Lower lobe of right lung (tissue), 2 donors: ENCODE results near the gene HS3ST2. TPM values are rescaled to one million over a fixed set of nuclear protein-coding genes. Genes with fewer than 3 reads are reported as not detected.

ENCODE experiments used
- ATAC-seq, 2 donors: fragments of 200-7000 bp; cut with Tn5 transposase; one replicate each; pipeline ENCODE4 v1.9.1; 2020 to 2022; ENCODE audit warnings: mild to moderate bottlenecking in 2 of 2, moderate library complexity in 2 of 2
- DNase-seq: peaks from one replicate; pipeline ENCODE4 v3.0.0-alpha.2; 2020
- H3K27ac ChIP-seq: fragments of 200-600 bp; one replicate; pipeline ENCODE4 v1.8.0; 2022
- H3K27me3 ChIP-seq: fragments of 200-600 bp; one replicate; pipeline ENCODE4 v1.8.0; 2022; ENCODE audit warnings: low read depth
- H3K36me3 ChIP-seq: fragments of 200-600 bp; one replicate; pipeline ENCODE4 v1.8.0; 2022; ENCODE audit warnings: mild to moderate bottlenecking
- H3K4me1 ChIP-seq: fragments of 200-600 bp; one replicate; pipeline ENCODE4 v1.8.0; 2022
- H3K4me3 ChIP-seq: fragments of 200-600 bp; one replicate; pipeline ENCODE4 v1.8.0; 2022; ENCODE audit warnings: mild to moderate bottlenecking
- H3K9me3 ChIP-seq: fragments of 200-600 bp; one replicate; pipeline ENCODE4 v1.8.0; 2022
- CTCF ChIP-seq: fragments of 200-600 bp; IDR thresholded peaks from one replicate; pipeline ENCODE4 v1.8.0; 2022; ENCODE audit warnings: antibody characterized with exemption, mild to moderate bottlenecking
- intact Hi-C: fragments of 100-400 bp; cut with DNase I; formaldehyde crosslinking; loops from one replicate; pipeline ENCODE4 v1.11.0; 2022
- total RNA-seq: library from RNA; stranded (reverse); fragmentation: NEBNext Ultra II Directional; extraction: Animal tissue kit (Norgen Biotek cat#: 25700); gene quantifications from one replicate; pipeline ENCODE4 v1.2.1, GENCODE V29; 2021
- donor health status: DM: no; HTN: yes; CAD: no; lungs with severe emphysema.

The HS3ST2 gene
- total RNA-seq, 1 donor from 2014 or later: 4.8 TPM

- peaks cover 10% of the 10 kb centered on the region for H3K27me3 ChIP-seq
- no peak for DNase-seq
- no peak for TF ChIP-seq CTCF
- H3K4me3 ChIP-seq: no peak overlapping the region
- intact Hi-C loops: no loop called here
- H3K27ac ChIP-seq: no peak overlapping the region
- H3K36me3 ChIP-seq: no peaks in the 10 kb centered on the region
- ATAC-seq: no peak
- H3K4me1 ChIP-seq: no peaks in the 10 kb centered on the region
- H3K9me3 ChIP-seq: no peaks in the 10 kb centered on the region
These were observed 38.6 kb upstream of the HS3ST2 start for GRCh38 chr16:22775220-22775922.

GRCh38 chr16:22781480-22781879 is 32.5 kb upstream of the HS3ST2 start:
- DNase-seq (no peak), ATAC-seq (no peak)
- H3K36me3 ChIP-seq: no peaks in the 10 kb centered on the region
- no peak overlapping the region for H3K4me3 ChIP-seq
- intact Hi-C loops: no loop called here
- H3K27me3 ChIP-seq: peaks cover 5% of the 10 kb centered on the region
- H3K9me3 ChIP-seq: no peaks in the 10 kb centered on the region
- H3K4me1 ChIP-seq: no peaks in the 10 kb centered on the region
- H3K27ac ChIP-seq: no peak overlapping the region
- no peak for TF ChIP-seq CTCF

GRCh38 chr16:22782314-22782713 is 31.6 kb upstream of the HS3ST2 start:
- H3K4me1 ChIP-seq: no peaks in the 10 kb centered on the region
- H3K4me3 ChIP-seq: no peak overlapping the region
- TF ChIP-seq CTCF: no peak
- H3K27ac ChIP-seq: no peak overlapping the region
- H3K9me3 ChIP-seq: no peaks in the 10 kb centered on the region
- peak in 1 of 2 donors; percentile 57 for ATAC-seq
- intact Hi-C loops: no loop called here
- no peaks in the 10 kb centered on the region for H3K36me3 ChIP-seq
- DNase-seq: no peak
- H3K27me3 ChIP-seq: peaks cover 5% of the 10 kb centered on the region

- no peak overlapping the region for H3K27ac ChIP-seq
- no peaks in the 10 kb centered on the region for H3K9me3 ChIP-seq
- intact Hi-C loops: no loop called here
- TF ChIP-seq CTCF: no peak
- no peaks in the 10 kb centered on the region for H3K4me1 ChIP-seq
- H3K36me3 ChIP-seq: no peaks in the 10 kb centered on the region
- H3K4me3 ChIP-seq: no peak overlapping the region
- DNase-seq (no peak), ATAC-seq (no peak)
- H3K27me3 ChIP-seq: no peaks in the 10 kb centered on the region
These were observed 29.2 kb upstream of the HS3ST2 start for GRCh38 chr16:22784690-22785214.

- Histone ChIP-seq H3K9me3 (no peaks in the 10 kb centered on the region), H3K27me3 (no peaks in the 10 kb centered on the region), H3K4me1 (no peaks in the 10 kb centered on the region), H3K4me3 (no peak overlapping the region), H3K27ac (no peak overlapping the region), H3K36me3 (no peaks in the 10 kb centered on the region)
- TF ChIP-seq CTCF: no peak
- no peak for ATAC-seq
- intact Hi-C loops: no loop called here
- DNase-seq: no peak
These were observed 28.4 kb upstream of the HS3ST2 start for GRCh38 chr16:22785552-22785951.
